OCI-LY3 (cell line): ENCODE measurements around the gene CCDC68.

Source experiments
- EZH2phosphoT487 ChIP-seq: fragments of 200-600 bp; shearing (Covaris generic); IDR thresholded peaks from 2 replicates; pipeline ENCODE4 v1.6.1; 2018; ENCODE audit warnings: antibody characterized with exemption, mixed run types, low read depth
- TF ChIP-seq, protein P1 (sequence below): fragments of 200-600, 300-600 bp; sonication (generic); IDR thresholded peaks from 2 replicates; pipeline ENCODE4 v1.5.1; 2014; ENCODE audit warnings: antibody characterized with exemption, low read length, low read depth

DNA sequence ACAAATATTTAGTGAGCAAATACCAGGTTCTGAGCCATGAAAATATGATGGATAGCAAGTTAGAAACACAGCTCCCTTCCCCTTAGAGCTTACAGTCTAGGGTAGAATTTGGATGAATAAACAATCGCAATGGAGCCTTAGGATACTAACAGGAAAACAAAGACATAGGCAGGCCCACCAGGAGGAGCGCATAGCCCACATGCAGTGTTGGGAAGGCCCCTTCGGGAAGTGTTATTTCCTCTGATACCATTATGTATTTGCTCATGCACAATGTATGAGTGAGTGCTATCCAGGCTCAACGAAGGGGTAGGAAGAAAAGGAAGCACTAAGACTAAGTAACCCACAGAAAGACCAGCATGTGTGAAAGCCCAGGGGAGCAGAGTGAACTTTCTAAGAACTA is 76.9 kb downstream of the CCDC68 start:
- TF ChIP-seq, protein P1, sequence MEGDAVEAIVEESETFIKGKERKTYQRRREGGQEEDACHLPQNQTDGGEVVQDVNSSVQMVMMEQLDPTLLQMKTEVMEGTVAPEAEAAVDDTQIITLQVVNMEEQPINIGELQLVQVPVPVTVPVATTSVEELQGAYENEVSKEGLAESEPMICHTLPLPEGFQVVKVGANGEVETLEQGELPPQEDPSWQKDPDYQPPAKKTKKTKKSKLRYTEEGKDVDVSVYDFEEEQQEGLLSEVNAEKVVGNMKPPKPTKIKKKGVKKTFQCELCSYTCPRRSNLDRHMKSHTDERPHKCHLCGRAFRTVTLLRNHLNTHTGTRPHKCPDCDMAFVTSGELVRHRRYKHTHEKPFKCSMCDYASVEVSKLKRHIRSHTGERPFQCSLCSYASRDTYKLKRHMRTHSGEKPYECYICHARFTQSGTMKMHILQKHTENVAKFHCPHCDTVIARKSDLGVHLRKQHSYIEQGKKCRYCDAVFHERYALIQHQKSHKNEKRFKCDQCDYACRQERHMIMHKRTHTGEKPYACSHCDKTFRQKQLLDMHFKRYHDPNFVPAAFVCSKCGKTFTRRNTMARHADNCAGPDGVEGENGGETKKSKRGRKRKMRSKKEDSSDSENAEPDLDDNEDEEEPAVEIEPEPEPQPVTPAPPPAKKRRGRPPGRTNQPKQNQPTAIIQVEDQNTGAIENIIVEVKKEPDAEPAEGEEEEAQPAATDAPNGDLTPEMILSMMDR = no peak
- no peak for TF ChIP-seq EZH2phosphoT487
